ENCODE data around the gene HOXD3. TPM values are rescaled to one million over a fixed set of nuclear protein-coding genes. Genes with fewer than 3 reads are reported as not detected.
A peak's percentile ranks its signal among the peaks of the same experiment; 100 is the strongest.

HOXD3 gene
- total RNA-seq, 4 donors from 2014 or later = 0.40 to 2.9 (median 1.5) TPM; not detected in 1

DNA sequence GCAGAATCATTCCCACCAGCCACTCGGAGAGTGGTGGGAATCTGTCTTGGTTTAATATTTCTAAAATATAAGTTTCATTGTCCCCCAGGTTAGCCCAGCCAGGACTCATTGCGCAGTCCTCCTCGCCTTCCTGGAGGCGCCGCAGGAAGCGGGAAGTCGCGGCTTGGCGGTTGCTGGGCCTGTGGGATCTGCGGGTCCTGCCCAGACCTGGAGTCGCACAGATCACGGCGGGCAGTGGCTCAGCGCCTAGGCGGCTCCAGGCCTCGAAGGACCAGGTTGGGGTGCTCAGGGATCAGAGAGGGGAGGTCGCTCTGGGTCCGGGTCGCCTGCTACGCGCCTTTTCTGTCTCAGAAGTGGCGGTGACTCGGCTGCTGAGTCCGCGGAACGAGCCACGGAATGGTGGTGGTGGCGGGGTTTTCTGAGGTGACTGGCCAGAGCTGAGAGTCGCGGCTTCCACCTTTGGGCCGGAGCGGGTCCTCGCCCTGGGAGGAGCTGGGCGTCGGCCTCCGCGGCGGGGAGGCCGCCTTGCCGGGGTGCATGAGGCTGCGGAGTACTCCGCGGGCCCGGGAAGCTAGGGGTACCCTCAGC lies 2.6 kb downstream of the HOXD3 start:
- Histone ChIP-seq H3K4me3 (peak overlapping the region in 1 of 4 donors; percentile 38), H3K27ac (no peak overlapping the region), H3K9me3 (no peaks in the 10 kb centered on the region), H3K27me3 (peaks cover 35 to 100% (median 87%) of the 10 kb centered on the region in 4 donors), H3K36me3 (no peaks in the 10 kb centered on the region), H3K4me1 (peaks cover 21 to 67% (median 22%) of the 10 kb centered on the region in 3 donors)
- no peak for TF ChIP-seq POLR2A (IDR thresholded peaks at IDR 0.05)
- TF ChIP-seq, protein P1, sequence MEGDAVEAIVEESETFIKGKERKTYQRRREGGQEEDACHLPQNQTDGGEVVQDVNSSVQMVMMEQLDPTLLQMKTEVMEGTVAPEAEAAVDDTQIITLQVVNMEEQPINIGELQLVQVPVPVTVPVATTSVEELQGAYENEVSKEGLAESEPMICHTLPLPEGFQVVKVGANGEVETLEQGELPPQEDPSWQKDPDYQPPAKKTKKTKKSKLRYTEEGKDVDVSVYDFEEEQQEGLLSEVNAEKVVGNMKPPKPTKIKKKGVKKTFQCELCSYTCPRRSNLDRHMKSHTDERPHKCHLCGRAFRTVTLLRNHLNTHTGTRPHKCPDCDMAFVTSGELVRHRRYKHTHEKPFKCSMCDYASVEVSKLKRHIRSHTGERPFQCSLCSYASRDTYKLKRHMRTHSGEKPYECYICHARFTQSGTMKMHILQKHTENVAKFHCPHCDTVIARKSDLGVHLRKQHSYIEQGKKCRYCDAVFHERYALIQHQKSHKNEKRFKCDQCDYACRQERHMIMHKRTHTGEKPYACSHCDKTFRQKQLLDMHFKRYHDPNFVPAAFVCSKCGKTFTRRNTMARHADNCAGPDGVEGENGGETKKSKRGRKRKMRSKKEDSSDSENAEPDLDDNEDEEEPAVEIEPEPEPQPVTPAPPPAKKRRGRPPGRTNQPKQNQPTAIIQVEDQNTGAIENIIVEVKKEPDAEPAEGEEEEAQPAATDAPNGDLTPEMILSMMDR (IDR thresholded peaks at IDR 0.05) = no peak
- WGBS, 2 donors = 13 to 27% methylated on average over 1 to 6 of the region's 44 CpGs
- no peak for DNase-seq
- intact Hi-C loops (cut with DNase I) = no loop called here

DNA sequence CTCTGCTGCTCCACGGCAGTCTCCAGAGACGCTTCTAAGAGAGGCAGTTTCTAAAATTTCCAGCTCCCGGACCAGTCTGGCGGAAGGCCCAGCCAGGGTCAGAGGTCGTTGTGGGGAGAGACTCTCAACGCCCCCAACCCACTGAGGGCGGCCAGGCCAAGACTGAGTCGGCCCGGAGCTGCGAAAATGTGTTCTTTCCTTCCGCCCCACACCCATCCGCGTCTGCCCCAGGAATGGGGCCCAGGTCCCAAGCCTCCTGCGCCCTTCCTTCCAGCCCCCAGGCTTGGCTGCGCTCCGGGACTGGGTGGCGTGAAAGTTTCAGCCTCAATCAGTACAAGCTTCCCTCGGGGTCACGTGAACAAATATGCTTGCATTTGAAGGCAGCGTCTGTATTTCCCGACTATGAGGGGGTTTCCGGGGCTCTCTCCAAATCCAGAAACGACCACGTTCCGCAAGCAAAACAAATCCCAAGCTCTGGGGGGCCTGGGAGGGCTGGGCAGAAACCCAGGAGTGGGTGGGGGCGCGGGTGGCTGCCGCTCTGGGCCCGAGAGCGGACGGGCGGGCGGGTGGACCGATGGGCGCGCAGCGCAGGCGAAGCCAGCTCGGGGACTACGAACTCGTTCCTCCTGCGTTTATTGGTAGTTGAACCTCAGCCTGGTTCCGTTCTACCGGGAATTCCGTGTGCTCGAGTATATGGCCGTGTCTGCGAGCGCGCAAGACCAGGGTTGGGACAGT lies 3.3 kb downstream of the HOXD3 start:
- no peak for DNase-seq
- peaks cover 21 to 73% (median 22%) of the 10 kb centered on the region in 3 donors for H3K4me1 ChIP-seq
- H3K27ac ChIP-seq = no peak overlapping the region
- TF ChIP-seq POLR2A (IDR thresholded peaks at IDR 0.05) = no peak
- TF ChIP-seq, protein P1 (IDR thresholded peaks at IDR 0.05) = no peak
- H3K4me3 ChIP-seq = peak overlapping the region in 1 of 4 donors; percentile 38
- no peaks in the 10 kb centered on the region for H3K9me3 ChIP-seq
- H3K36me3 ChIP-seq = no peaks in the 10 kb centered on the region
- intact Hi-C loops (cut with DNase I) = no loop called here
- WGBS, 2 donors = 18 to 28% methylated on average over 14 to 15 of the region's 50 CpGs
- H3K27me3 ChIP-seq = peaks cover 41 to 100% (median 89%) of the 10 kb centered on the region in 4 donors

DNA sequence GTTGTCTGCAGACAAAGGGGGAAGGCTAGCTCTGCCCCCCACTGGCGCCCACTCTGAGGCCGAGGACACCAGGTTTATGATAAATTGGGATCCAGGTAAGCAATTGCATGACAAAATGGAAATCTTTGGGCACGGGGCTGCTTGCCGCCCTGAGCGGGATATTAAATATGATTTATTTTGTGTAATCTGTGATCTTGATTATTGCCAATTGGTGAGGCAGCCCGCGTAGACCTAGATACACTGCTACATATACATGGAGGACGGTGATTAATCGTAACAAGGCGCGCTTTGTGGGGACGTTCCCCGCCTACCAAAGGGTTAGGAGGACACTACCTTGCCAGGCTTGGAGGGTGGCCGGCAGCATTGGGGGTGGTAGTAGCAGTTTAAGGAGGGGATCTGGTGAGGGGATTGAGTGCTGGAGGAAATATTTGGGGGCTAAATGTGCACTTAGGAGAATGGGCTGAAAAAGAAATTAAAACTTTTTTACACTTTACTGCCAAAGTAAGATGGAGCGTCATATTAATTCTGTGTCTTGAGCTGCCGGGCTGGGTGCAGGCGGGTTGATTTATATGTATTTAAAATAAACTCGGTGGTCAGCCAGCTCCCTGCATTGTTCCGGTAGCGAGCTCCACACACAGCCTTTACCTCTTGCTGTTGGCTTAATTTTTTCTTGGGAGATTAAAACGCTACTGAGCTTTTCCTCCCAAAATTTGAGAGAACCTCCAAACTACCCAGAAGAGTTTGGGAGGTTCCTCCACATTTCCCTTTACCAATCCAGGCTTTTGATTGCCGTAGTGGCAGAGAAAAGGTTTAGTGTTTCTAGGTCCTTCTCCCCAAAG lies 4.1 kb downstream of the HOXD3 start:
- 18 to 24% methylated on average over 16 to 22 of the region's 22 CpGs for WGBS, 2 donors
- H3K27me3 ChIP-seq = peaks cover 41 to 100% (median 89%) of the 10 kb centered on the region in 4 donors
- TF ChIP-seq, protein P1 (IDR thresholded peaks at IDR 0.05) = no peak
- no peak for TF ChIP-seq POLR2A (IDR thresholded peaks at IDR 0.05)
- H3K4me1 ChIP-seq = peaks cover 21 to 75% (median 22%) of the 10 kb centered on the region in 3 donors
- H3K4me3 ChIP-seq = peak overlapping the region in 1 of 4 donors; percentile 38
- no peak overlapping the region for H3K27ac ChIP-seq
- intact Hi-C loops (cut with DNase I) = no loop called here
- no peaks in the 10 kb centered on the region for H3K9me3 ChIP-seq
- DNase-seq = no peak
- no peaks in the 10 kb centered on the region for H3K36me3 ChIP-seq

DNA sequence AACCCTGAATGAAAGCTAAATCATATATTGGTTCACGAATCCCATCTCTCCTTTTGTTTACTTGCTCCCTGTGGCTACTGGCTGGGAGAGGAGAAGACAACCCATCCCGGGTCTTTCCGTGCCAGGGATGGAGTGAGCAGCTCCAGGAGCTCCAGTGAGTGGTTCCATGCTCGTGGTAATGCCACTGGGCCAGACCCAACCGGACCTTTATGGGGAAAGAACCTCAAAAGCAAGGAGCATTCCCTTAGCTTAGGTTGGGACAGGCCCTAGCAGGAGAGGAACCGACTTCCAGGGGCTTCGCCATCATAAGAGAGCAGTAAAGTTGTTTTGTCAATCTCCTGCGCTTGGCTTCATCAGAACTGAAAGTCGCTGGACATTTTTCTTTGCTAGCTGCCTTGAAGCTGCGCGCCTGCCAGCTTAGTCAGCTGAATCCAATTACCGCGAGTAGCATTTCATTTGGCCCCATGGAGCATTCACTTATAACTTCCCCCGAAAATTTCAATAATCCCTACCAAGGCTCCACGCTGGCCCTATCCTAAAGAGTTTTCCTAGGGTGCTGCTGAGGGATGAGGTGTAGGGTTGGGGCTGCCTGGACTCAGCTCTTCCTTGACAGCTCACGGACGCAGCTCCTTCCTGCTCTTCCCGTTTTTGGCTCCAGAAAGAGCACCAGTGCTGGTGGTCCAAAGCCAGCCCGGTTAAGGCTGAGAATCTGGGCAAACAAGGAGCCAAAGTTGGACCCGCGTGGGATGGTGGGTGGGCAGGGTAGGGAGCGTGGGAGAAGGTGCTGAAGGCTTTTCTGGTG lies 4.9 kb downstream of the HOXD3 start:
- intact Hi-C loops (cut with DNase I) = no loop called here
- peaks cover 41 to 100% (median 81%) of the 10 kb centered on the region in 4 donors for H3K27me3 ChIP-seq
- no peak for DNase-seq
- H3K4me1 ChIP-seq = peaks cover 21 to 69% (median 21%) of the 10 kb centered on the region in 3 donors
- H3K36me3 ChIP-seq = no peaks in the 10 kb centered on the region
- H3K9me3 ChIP-seq = no peaks in the 10 kb centered on the region
- H3K27ac ChIP-seq = no peak overlapping the region
- 5 to 15% methylated on average over 12 to 13 of the region's 22 CpGs for WGBS, 2 donors
- TF ChIP-seq, protein P1 (IDR thresholded peaks at IDR 0.05) = no peak
- no peak for TF ChIP-seq POLR2A (IDR thresholded peaks at IDR 0.05)
- H3K4me3 ChIP-seq = no peak overlapping the region

Data from esophagus squamous epithelium (tissue), 5 donors.